Measurements from ENCODE around the gene CDK5RAP1.
"Not testable (repeated sequence)": the region's sequence is repeated elsewhere in the genome, so short reads cannot be mapped to it uniquely, and the experiment has no call there.

Gene CDK5RAP1
- total RNA-seq, result 55.5 reads per million, percentile 70 among the genes with 10 or more reads in this experiment

DNA sequence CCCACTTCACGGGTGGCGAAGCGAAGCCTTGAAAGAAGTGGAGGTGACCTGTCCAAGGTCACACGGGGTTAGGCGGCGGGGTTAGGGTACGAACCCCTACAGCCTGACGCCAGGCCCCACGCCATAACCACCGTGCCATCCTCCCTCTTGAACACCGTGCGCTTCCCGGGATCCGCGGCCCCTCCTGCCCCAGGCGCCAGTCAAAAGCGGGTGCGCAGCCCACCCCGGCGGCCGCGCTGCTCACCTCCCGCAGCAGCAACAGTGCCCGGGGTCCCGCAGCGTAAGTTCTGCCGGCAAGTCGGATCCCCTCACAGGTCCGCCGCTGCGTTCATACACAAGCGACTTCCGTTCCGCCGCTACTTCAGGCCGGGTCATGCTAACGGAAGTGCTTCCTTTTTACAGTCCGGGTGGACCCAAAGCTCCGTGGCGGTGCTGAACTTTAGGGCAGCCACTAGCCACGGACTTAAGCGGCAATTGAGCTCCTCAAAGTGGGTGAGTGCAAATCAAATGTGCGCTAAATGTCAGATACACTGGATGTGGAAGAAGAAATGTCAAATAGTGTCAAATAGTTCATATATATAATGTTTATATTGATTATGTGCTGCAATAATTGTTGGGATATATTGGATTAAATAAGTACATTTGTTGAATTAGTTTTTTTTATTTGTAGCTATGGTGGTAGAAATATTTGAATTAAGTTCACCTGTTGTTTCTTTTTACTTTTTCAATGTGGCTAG lies at the start of gene CDK5RAP1:
Gene CDK5RAP1, minus strand, starts transcription at position 336 of the 737 bp plus-strand sequence. CDS start 4,455 bp downstream, outside the sequence.
- peak; percentile 78 for DNase-seq

GRCh38 chr20:33450867-33451266 lies 49.5 kb upstream of the CDK5RAP1 start:
- DNase-seq, result no peak

DNA sequence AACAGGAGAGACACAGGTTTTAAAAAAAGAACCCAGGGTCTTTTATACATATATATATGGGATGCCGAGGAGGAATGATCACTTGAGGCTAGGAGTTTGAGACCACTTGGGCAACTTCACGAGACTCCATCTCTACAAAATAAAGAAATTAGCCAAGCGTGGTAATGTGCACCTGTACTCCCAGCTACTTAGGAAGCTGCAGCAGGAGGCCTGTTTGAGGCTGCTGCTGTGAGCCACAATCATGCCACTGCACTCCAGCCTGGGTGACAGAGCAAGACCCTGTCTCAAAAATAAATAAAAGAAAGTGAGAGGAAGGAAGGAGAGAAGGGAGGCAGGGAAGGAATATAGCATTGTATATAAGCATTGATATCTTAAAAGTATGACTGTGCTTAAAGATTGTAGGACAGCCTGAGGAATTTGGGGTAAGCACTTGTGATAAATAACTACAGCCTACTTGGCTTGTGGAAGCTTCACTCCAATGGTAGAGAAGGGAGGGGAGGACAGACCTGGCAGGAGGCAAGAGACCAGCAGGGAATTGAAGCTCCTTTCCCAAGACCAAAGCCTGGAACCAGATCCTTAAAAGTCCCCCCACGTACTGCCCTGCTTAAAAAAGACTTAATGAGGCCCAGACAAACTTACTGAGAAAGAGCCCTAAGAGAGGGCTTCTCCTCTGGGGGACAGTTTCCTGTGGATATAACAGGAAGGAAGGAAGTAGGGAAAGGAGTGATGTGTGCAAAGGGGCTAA lies 44.7 kb upstream of the CDK5RAP1 start:
- no peak for DNase-seq

- peak; percentile 9 for DNase-seq
Measured at GRCh38 chr20:33444797-33445560, 43.7 kb upstream of the CDK5RAP1 start.

DNA sequence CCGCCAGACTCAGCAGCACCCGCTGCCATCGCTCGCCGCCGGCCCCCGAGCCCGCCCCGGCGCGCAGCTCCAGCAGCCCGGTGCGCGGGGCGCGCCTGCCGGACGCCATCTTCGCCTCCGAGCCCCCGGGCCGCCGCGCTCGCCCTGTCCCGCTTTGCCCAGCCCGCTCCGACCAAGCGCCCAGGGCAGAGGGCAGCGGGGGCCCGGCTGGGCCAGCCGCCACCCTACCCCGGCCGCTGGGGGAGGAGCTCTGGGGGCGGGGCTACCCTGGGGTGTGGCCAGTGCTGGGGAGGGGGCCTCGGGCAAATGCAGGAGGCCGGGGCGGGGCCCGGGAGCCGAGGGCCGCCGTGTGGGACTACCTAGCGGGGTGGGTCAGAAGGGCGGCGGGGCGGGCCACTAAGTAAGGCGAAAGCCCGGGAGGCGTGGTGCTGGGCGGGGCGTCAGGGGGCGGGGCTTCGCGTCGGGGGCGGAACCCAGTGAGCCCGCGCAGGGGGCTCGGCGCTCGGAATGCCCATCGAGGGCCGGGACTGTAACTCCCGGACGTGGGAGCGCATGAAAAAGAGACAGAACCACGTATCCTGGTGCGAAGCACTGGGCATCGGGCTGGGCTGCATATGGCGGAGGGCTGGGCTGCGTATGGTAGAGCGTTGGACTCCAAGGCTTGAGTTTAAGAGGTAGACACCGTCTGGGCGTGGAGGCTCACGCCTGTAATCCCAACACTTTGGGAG lies 42.4 kb upstream of the CDK5RAP1 start, which contains the start of gene SNTA1:
Gene SNTA1, minus strand, starts transcription at position 252 of the 728 bp plus-strand sequence. Its CDS starts 143 bp downstream, at position 109.
- DNase-seq, result peak; percentile 79

DNA sequence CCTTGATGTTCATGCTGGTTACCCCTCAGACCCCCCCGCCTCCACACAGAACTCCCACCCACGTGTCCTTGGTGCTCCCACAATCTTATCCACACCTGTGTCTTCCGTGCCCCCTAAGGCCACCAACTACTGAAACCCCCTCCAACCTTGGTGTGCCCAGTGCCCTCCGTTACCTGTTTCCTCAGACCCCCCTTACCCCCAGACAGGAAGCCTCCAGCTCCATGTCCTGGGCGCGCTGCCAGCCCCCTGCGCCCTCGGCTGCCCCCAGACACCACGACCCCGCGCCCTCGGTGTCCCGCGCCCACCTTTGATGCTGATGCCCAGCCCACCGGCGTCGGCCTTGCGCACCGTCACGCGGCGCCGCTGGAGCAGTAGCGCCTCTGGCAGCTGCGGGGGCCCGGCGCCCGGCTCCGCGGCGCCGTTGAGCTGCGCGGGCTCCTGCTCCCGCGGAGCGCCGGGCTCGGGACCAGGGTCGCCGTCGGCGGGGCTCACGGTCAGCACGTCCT lies 41.7 kb upstream of the CDK5RAP1 start:
- peak; percentile 16 for DNase-seq

GRCh38 chr20:33442136-33443005 lies 41.1 kb upstream of the CDK5RAP1 start:
- DNase-seq, result no peak

GRCh38 chr20:33441142-33441955 lies 40.0 kb upstream of the CDK5RAP1 start:
- DNase-seq, result no peak

DNA sequence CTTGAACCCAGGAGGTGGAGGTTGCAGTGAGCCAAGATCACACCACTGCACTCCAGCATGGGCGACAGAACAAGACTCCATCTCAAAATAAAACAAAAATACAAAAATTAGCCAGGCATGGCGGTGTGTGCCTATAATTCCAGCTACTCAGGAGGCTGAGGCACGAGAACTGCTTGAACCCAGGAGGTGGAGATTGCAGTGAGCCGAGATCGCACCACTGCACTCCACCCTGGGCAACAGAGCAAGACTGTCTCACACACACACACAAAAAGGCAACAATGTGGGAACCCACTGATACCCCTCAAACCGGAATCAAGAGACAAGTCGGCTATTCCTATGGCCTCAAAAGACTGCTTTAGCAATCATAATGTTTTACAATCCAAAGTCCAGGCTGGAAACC lies 39.2 kb upstream of the CDK5RAP1 start:
- not testable (repeated sequence) for DNase-seq

GRCh38 chr20:33438481-33438880 lies 37.2 kb upstream of the CDK5RAP1 start:
- no peak for DNase-seq

DNA sequence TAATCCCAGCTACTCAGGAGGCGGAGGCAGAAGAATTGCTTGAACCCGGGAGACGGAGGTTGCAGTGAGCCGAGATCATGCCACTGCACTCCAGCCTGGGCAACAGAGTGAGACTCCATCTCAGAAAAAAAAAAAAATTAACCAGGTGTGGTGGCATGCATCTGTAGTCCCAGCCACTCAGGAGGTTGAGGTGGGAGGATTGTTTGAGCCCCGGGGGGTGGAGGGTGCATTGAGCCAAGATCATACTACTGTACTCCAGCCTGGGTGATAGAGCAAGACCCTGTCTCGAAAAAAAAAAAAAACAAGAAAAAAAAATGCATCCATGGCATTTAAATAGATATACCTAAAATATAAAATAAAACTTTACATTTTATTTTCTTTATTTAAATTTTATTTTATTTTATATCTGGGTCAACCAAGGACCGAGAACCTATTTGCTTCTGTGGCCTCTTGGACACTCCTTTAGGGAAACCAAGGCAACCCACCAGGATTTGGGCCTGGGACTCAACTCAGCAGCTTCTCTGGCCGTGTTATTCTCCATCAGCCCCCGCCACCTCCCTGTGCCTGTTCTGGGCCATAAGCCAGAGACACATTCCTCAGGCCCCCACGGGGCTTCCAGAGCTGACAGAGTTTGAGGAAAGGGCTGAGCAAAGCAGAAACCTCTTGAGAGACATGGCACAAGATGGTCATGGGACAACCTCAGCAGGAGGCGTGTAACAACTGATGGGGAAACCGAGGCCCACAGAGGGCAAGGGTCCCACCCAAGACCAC lies 36.0 kb upstream of the CDK5RAP1 start:
- DNase-seq, result no peak

- no peak for DNase-seq
Measured at GRCh38 chr20:33434434-33434833, 33.1 kb upstream of the CDK5RAP1 start.

- no peak for DNase-seq
Measured at GRCh38 chr20:33433465-33434234, 32.3 kb upstream of the CDK5RAP1 start.

GRCh38 chr20:33431797-33432381 lies 30.6 kb upstream of the CDK5RAP1 start:
- DNase-seq, result no peak

GRCh38 chr20:33423875-33424274 lies 22.6 kb upstream of the CDK5RAP1 start:
- DNase-seq, result not testable (repeated sequence)

DNA sequence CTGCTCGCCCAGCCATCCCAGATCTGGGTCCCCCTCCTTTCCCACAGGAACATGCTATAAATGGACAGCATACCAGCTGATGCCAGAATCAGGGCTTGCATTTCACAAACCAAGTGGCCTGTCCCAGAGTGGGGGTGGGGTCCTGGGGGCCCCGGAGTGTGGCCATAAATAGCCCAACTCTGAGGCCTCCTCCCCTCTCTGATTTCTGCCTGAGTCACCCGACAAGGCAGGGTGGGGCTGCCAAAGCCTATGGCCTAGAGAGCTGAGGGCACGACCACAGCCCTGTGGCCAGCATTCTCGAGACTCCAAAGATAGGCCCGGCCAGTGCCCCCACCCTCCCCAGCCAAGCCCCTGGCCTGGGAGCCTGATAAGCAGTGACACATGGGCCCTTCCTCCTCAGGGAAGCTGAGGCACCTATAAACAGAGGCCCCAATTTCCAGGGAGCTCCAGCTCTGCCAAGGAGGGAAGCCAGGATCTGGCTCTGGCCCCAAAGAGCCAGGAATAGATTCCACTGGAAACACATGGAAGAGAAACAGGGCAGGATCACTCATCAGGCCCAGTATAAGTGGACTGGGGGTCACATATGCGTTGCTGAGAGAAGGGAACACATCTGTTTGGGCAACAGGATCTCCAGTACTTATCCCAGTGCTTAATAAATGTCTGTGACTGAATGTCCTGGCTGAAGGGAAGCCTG lies 22.0 kb upstream of the CDK5RAP1 start:
- no peak for DNase-seq

- no peak for DNase-seq
Measured at GRCh38 chr20:33419140-33419974, 18.0 kb upstream of the CDK5RAP1 start.
